GM12801 (cell line): Measurements from ENCODE around the gene DYRK1A.

Experiments
- TF ChIP-seq, protein P1 (sequence below): IDR thresholded peaks from one replicate; pipeline ENCODE4 v1.5.1; 2011; ENCODE audit warnings: control low read depth; ENCODE audit not compliant: insufficient read length; ENCODE audit errors: extremely low read depth

DYRK1A gene

DNA sequence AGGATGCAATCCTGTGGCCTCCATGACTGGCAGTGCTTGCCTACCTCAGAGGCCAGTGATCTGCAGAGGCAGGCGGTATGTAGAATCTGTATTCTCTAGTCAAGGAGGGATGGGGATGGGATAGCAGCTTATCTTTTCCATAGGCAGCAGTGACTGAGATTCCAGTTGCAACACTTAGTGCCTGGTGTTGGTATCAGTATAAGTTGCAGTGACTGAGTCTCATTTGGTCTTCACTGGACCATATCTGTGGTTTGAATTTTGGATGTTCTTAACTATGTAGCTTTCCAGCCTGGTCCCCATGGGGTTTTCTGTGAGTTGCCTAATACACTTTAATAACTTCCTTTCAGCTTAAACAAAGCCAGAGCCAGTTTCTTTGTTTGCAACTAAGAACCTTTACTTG lies 16.5 kb downstream of the DYRK1A start:
- TF ChIP-seq, protein P1, sequence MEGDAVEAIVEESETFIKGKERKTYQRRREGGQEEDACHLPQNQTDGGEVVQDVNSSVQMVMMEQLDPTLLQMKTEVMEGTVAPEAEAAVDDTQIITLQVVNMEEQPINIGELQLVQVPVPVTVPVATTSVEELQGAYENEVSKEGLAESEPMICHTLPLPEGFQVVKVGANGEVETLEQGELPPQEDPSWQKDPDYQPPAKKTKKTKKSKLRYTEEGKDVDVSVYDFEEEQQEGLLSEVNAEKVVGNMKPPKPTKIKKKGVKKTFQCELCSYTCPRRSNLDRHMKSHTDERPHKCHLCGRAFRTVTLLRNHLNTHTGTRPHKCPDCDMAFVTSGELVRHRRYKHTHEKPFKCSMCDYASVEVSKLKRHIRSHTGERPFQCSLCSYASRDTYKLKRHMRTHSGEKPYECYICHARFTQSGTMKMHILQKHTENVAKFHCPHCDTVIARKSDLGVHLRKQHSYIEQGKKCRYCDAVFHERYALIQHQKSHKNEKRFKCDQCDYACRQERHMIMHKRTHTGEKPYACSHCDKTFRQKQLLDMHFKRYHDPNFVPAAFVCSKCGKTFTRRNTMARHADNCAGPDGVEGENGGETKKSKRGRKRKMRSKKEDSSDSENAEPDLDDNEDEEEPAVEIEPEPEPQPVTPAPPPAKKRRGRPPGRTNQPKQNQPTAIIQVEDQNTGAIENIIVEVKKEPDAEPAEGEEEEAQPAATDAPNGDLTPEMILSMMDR = no peak

DNA sequence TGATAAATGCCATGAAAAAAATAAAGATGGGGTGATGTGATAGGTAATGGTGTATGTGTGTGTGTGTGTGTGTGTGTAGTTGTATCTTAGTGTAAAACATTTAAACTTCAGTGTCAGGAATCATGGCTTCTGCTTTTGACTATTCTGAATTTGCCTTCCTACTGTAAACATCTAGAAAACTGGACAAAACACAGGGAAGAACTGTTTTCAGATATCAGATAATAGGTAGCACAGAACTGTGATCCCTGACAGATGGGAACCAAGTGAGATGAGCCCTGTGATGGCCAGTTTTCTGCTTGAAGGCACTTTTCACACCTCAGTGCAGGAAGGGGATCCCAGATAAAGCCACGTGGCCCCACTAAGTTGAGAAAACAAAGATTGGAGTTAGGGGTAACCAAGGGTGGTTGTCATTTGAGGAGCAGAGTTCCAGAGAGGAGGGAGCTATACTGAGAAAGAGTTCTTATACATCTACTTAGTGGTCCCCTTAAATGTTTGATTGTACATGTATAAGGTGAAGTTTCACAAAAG lies 17.3 kb downstream of the DYRK1A start:
- TF ChIP-seq, protein P1 = no peak

DNA sequence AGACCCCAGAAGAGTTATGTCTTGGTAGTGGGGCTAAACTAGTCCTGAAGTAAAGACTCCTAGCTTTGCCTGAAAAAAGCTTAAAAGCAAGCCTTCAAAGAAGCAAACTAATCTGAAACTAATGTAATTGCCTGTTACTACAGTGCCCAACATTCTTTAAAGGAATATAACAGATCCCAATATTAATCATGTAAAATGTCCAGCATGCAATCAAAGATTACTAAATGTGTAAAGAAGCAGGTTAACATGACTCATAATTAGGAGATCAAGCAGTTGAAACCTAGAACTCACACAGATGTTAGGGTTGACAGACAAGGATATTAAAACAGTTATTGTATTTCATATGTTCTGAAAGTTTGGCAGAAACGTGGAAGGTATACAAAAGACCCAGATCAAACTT lies 17.8 kb downstream of the DYRK1A start:
- TF ChIP-seq, protein P1 = no peak

DNA sequence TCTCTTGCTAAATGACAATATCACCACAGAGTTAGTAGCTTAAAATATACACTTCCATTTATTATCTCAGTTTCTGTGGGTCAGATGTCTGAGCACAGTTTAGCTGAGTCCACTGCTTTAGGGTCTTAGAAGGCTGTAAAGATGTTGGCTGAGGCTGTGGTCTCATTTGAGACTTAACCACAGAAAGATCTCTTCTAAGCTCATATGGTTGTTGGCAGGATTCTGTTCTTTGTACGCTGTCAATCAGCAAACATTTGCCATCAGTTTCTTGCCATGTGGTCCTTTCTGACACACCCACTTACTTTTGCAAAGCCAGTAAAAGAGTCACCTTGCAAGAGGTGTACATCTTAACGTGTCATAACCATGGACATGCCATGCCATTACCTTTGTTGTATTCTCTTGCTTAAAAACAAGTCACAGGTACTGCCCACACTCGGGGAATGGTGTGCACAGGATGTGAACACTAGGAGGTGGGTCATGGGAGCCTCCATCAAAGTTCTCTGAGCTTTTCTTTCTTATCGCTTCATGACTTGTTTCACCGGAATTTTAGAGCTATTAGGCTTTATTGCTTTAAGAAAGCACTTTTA lies 18.7 kb downstream of the DYRK1A start:
- TF ChIP-seq, protein P1 = no peak

DNA sequence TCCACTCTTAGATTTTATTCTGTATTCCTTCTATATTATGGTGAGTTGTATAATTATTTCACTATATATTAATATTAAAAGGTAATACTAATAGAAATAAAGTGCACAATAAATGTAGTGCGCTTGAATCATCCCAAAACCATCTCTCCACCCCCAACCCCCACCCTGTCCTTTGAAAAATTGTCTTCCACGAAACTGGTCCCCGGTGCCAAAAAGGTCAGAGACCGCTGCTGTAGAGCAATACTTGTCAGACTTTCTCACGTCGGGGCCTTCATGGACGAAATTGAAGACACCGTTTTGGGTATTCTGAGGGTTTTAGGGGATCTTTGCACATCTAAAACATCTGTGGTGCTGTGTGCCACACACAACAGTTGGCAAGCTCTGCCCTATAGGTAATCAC lies 19.6 kb downstream of the DYRK1A start:
- TF ChIP-seq, protein P1 = no peak

DNA sequence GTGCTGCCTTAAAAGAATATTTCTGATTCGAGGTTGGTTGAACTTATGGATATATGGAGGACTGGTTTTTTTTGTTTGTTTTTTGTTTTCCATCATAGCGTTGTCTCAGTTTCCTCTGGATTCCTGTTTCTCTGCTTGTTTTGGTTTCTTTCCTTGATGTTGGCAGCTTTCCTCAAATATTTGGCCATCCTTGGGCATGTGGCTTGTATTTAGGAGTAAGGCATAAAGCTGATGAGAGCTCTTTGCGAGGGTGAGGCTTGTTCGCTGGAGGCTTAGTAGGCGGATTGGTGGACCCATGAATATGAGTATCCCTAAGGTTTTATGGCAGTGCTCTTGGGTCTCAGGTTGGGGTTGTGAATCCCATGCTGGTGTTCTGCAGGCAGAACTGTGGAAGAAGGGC lies 22.9 kb downstream of the DYRK1A start:
- TF ChIP-seq, protein P1 = no peak

DNA sequence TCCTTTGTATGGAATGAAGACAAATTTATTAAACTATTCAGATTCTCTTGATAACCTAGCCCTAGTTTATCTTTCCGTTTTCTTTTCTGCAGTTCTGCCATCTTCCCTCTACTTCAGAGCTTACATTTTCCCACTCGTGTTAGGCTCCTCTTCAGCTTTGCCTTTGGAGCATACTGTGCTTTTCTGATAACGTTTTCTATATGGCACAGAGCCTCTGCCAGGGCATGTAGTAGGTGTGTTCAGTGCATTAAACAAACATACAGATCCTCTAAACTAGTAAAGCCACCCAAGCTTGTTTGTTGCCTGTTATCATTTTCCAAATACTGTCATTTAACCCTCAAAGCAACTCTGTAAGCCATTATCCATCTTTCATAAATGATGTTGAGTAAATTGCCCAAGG lies 25.1 kb downstream of the DYRK1A start:
- TF ChIP-seq, protein P1 = no peak
